Activated CD4-positive, alpha-beta T cell treated with anti-CD3 and anti-CD28 coated beads for 36 hours (primary cell): Measurements from ENCODE around the gene PTPRM. TPM values are rescaled to one million over a fixed set of nuclear protein-coding genes. Genes with fewer than 3 reads are reported as not detected.

Experiments
- ATAC-seq: fragments of 200-7000 bp; cut with Tn5 transposase; one replicate; pipeline ENCODE4 v1.10.0; 2021; ENCODE audit warnings: mild to moderate bottlenecking, moderate library complexity
- CTCF ChIA-PET: fragments of 350-600 bp; sonication (Branson Sonifier 250); formaldehyde crosslinking; loops from one replicate; lab custom pipeline; 2021; ENCODE audit warnings: antibody characterized with exemption; lab: Charles Lee
- POLR2A ChIA-PET: fragments of 350-600 bp; sonication (Branson Sonifier 250); formaldehyde crosslinking; loops from one replicate; lab custom pipeline; 2021; ENCODE audit warnings: antibody characterized with exemption, inconsistent platforms; lab: Charles Lee
- DNase-seq: peaks from one replicate; pipeline ENCODE4 v3.0.0-alpha.2; 2020
- H3K27ac Mint-ChIP-seq: one replicate; pipeline ENCODE4 v1.8.0; 2021; ENCODE audit warnings: mixed read lengths
- H3K27me3 Mint-ChIP-seq: one replicate; pipeline ENCODE4 v1.8.0; 2021; ENCODE audit warnings: mixed read lengths
- H3K36me3 Mint-ChIP-seq: one replicate; pipeline ENCODE4 v1.8.0; 2021; ENCODE audit warnings: low read depth, mixed read lengths
- H3K4me1 Mint-ChIP-seq: one replicate; pipeline ENCODE4 v1.8.0; 2021; ENCODE audit warnings: mixed read lengths
- H3K4me3 Mint-ChIP-seq: one replicate; pipeline ENCODE4 v1.8.0; 2021; ENCODE audit warnings: mild to moderate bottlenecking, moderate library complexity, mixed read lengths
- H3K9me3 Mint-ChIP-seq: one replicate; pipeline ENCODE4 v1.8.0; 2021; ENCODE audit warnings: low read depth, mixed read lengths
- intact Hi-C, 2 experiments: fragments of 100-400 bp; cut with DNase I in 1 of 2; cut with micrococcal nuclease in 1 of 2; formaldehyde crosslinking; loops; one replicate each; pipeline versions ENCODE4 v1.14.2 to v1.15.1; 2022 to 2024; cut with DNase I, micrococcal nuclease
- total RNA-seq, 2 experiments: library from RNA; stranded (reverse); gene quantifications; one replicate each; pipeline ENCODE4 v1.2.3, GENCODE V29; 2021

The PTPRM gene
- total RNA-seq, 2 experiments from 2014 or later, result 6.5 to 14.0 TPM

GRCh38 chr18:8208716-8209115 lies 641.6 kb downstream of the PTPRM start:
- intact Hi-C loops, result no loop called here
- Mint-ChIP-seq H3K9me3 (no peaks in the 10 kb centered on the region), H3K4me1 (no peaks in the 10 kb centered on the region), H3K4me3 (no peak overlapping the region), H3K36me3 (peaks cover 4% of the 10 kb centered on the region), H3K27ac (no peak overlapping the region), H3K27me3 (no peaks in the 10 kb centered on the region)
- CTCF ChIA-PET, result no interaction called here
- POLR2A ChIA-PET, result no interaction called here
- DNase-seq, result no peak
- ATAC-seq, result no peak

GRCh38 chr18:8212896-8213780 lies 646.0 kb downstream of the PTPRM start:
- ATAC-seq, result no peak

GRCh38 chr18:8215741-8216140 lies 648.6 kb downstream of the PTPRM start:
- ATAC-seq, result no peak
- CTCF ChIA-PET, result no interaction called here

More at GRCh38 chr18:8212896-8213780, 646.0 kb downstream of the PTPRM start:
- Mint-ChIP-seq H3K27me3 (no peaks in the 10 kb centered on the region), H3K4me3 (no peak overlapping the region), H3K9me3 (no peaks in the 10 kb centered on the region), H3K36me3 (peaks cover 4% of the 10 kb centered on the region), H3K27ac (no peak overlapping the region), H3K4me1 (no peaks in the 10 kb centered on the region)
- ChIA-PET CTCF (no interaction called here), POLR2A (no interaction called here)
- intact Hi-C loops, result no loop called here
- DNase-seq, result no peak

GRCh38 chr18:8217051-8217564 lies 650.0 kb downstream of the PTPRM start:
- DNase-seq, result no peak
- ATAC-seq, result no peak
- H3K4me1 Mint-ChIP-seq, result no peaks in the 10 kb centered on the region
- ChIA-PET CTCF (no interaction called here), POLR2A (no interaction called here)
- no peaks in the 10 kb centered on the region for H3K9me3 Mint-ChIP-seq
- no peak overlapping the region for H3K4me3 Mint-ChIP-seq
- H3K36me3 Mint-ChIP-seq, result no peaks in the 10 kb centered on the region
- H3K27ac Mint-ChIP-seq, result no peak overlapping the region
- peaks cover 1% of the 10 kb centered on the region for H3K27me3 Mint-ChIP-seq
- intact Hi-C loops, result no loop called here

More at GRCh38 chr18:8215741-8216140, 648.6 kb downstream of the PTPRM start:
- no peak for DNase-seq
- POLR2A ChIA-PET, result no interaction called here
- Mint-ChIP-seq H3K9me3 (no peaks in the 10 kb centered on the region), H3K4me1 (no peaks in the 10 kb centered on the region), H3K4me3 (no peak overlapping the region), H3K27me3 (peaks cover 1% of the 10 kb centered on the region), H3K27ac (no peak overlapping the region), H3K36me3 (peaks cover 4% of the 10 kb centered on the region)
- intact Hi-C loops, result no loop called here

GRCh38 chr18:8218197-8218596 lies 651.1 kb downstream of the PTPRM start:
- ATAC-seq (no peak), DNase-seq (no peak)
- H3K36me3 Mint-ChIP-seq, result no peaks in the 10 kb centered on the region
- CTCF ChIA-PET, result no interaction called here
- H3K27me3 Mint-ChIP-seq, result peaks cover 1% of the 10 kb centered on the region
- POLR2A ChIA-PET, result no interaction called here
- H3K9me3 Mint-ChIP-seq, result no peaks in the 10 kb centered on the region
- no peak overlapping the region for H3K4me3 Mint-ChIP-seq
- no peak overlapping the region for H3K27ac Mint-ChIP-seq
- intact Hi-C loops, result no loop called here
- no peaks in the 10 kb centered on the region for H3K4me1 Mint-ChIP-seq

- intact Hi-C loops, result no loop called here
- no peak overlapping the region for H3K27ac Mint-ChIP-seq
- no peak overlapping the region for H3K4me3 Mint-ChIP-seq
- no peaks in the 10 kb centered on the region for H3K36me3 Mint-ChIP-seq
- H3K9me3 Mint-ChIP-seq, result no peaks in the 10 kb centered on the region
- no peaks in the 10 kb centered on the region for H3K4me1 Mint-ChIP-seq
- DNase-seq, result no peak
- POLR2A ChIA-PET, result no interaction called here
- H3K27me3 Mint-ChIP-seq, result peaks cover 1% of the 10 kb centered on the region
- no peak for ATAC-seq
- CTCF ChIA-PET, result no interaction called here
Observed at GRCh38 chr18:8221452-8221851, 654.3 kb downstream of the PTPRM start.

- intact Hi-C loops, result no loop called here
- DNase-seq (no peak), ATAC-seq (no peak)
- CTCF ChIA-PET, result no interaction called here
- no peaks in the 10 kb centered on the region for H3K27me3 Mint-ChIP-seq
- no peaks in the 10 kb centered on the region for H3K4me1 Mint-ChIP-seq
- no peak overlapping the region for H3K4me3 Mint-ChIP-seq
- H3K36me3 Mint-ChIP-seq, result peaks cover 2% of the 10 kb centered on the region
- POLR2A ChIA-PET, result no interaction called here
- H3K27ac Mint-ChIP-seq, result no peak overlapping the region
- no peaks in the 10 kb centered on the region for H3K9me3 Mint-ChIP-seq
Observed at GRCh38 chr18:8224576-8224975, 657.5 kb downstream of the PTPRM start.

GRCh38 chr18:8229040-8229439 lies 661.9 kb downstream of the PTPRM start:
- Mint-ChIP-seq H3K36me3 (peaks cover 2% of the 10 kb centered on the region), H3K9me3 (no peaks in the 10 kb centered on the region), H3K27ac (no peak overlapping the region), H3K27me3 (no peaks in the 10 kb centered on the region), H3K4me1 (peaks cover 3% of the 10 kb centered on the region), H3K4me3 (no peak overlapping the region)
- intact Hi-C loops, result no loop called here
- DNase-seq (no peak), ATAC-seq (no peak)
- CTCF ChIA-PET, result interaction anchor here (0.7 kb wide), 1 partner anchor 656 kb away, joined by 4 read pairs; no protein-coding TSS in a partner anchor
- POLR2A ChIA-PET, result no interaction called here

GRCh38 chr18:8229787-8230186 lies 662.7 kb downstream of the PTPRM start:
- POLR2A ChIA-PET, result no interaction called here
- intact Hi-C loops, result no loop called here
- ATAC-seq, result no peak
- no peaks in the 10 kb centered on the region for H3K27me3 Mint-ChIP-seq
- peaks cover 2% of the 10 kb centered on the region for H3K36me3 Mint-ChIP-seq
- no peak for DNase-seq
- no peaks in the 10 kb centered on the region for H3K9me3 Mint-ChIP-seq
- peaks cover 3% of the 10 kb centered on the region for H3K4me1 Mint-ChIP-seq
- no peak overlapping the region for H3K27ac Mint-ChIP-seq
- no peak overlapping the region for H3K4me3 Mint-ChIP-seq
- CTCF ChIA-PET, result no interaction called here

- Mint-ChIP-seq H3K27ac (no peak overlapping the region), H3K36me3 (peaks cover 2% of the 10 kb centered on the region), H3K9me3 (no peaks in the 10 kb centered on the region), H3K4me1 (peaks cover 3% of the 10 kb centered on the region), H3K4me3 (no peak overlapping the region), H3K27me3 (no peaks in the 10 kb centered on the region)
- POLR2A ChIA-PET, result interaction anchor here (0.6 to 0.7 kb wide), 2 partner anchors 412 to 945 kb away, joined by 3 read pairs; no protein-coding TSS in a partner anchor
- CTCF ChIA-PET, result no interaction called here
- no peak for DNase-seq
- no peak for ATAC-seq
- intact Hi-C loops, result no loop called here
Observed at GRCh38 chr18:8231316-8231715, 664.2 kb downstream of the PTPRM start.

GRCh38 chr18:8232791-8233190 lies 665.7 kb downstream of the PTPRM start:
- ATAC-seq, result no peak
- POLR2A ChIA-PET, result no interaction called here
- H3K27me3 Mint-ChIP-seq, result no peaks in the 10 kb centered on the region
- DNase-seq, result no peak
- no peaks in the 10 kb centered on the region for H3K9me3 Mint-ChIP-seq
- peaks cover 3% of the 10 kb centered on the region for H3K4me1 Mint-ChIP-seq
- H3K27ac Mint-ChIP-seq, result no peak overlapping the region
- CTCF ChIA-PET, result no interaction called here
- H3K4me3 Mint-ChIP-seq, result no peak overlapping the region
- peaks cover 2% of the 10 kb centered on the region for H3K36me3 Mint-ChIP-seq
- intact Hi-C loops, result no loop called here

GRCh38 chr18:8235894-8236293 lies 668.8 kb downstream of the PTPRM start:
- Mint-ChIP-seq H3K4me3 (no peak overlapping the region), H3K27me3 (no peaks in the 10 kb centered on the region), H3K36me3 (no peaks in the 10 kb centered on the region), H3K27ac (no peak overlapping the region), H3K9me3 (no peaks in the 10 kb centered on the region), H3K4me1 (peaks cover 3% of the 10 kb centered on the region)
- CTCF ChIA-PET, result no interaction called here
- no peak for ATAC-seq
- POLR2A ChIA-PET, result no interaction called here
- intact Hi-C loops, result no loop called here
- DNase-seq, result no peak
